Lung (tissue), 12 donors: Measurements from ENCODE around the gene REG3A. TPM values are rescaled to one million over a fixed set of nuclear protein-coding genes. Genes with fewer than 3 reads are reported as not detected.

Source experiments
- ATAC-seq: fragments of 200-7000 bp; cut with Tn5 transposase; one replicate; pipeline ENCODE4 v1.9.1; 2020; ENCODE audit warnings: moderate number of reproducible peaks; ENCODE audit not compliant: insufficient read depth, low FRiP score
- DNase-seq, 3 donors: peaks; one replicate each; pipeline ENCODE4 v3.0.0-alpha.2; 2013 to 2017
- H3K27ac ChIP-seq, 2 donors: one replicate each; pipeline ENCODE4 v1.5.1; 2013; ENCODE audit warnings: mild to moderate bottlenecking in 2 of 2, moderate library complexity in 2 of 2, control low read depth in 1 of 2, inconsistent platforms in 1 of 2, low read depth in 1 of 2, low read length in 1 of 2
- H3K27me3 ChIP-seq, 3 donors: one replicate each; pipeline ENCODE4 v1.5.1; 2013; ENCODE audit warnings: low read length in 2 of 3; ENCODE audit not compliant: control insufficient read depth in 3 of 3, insufficient read depth in 3 of 3
- H3K36me3 ChIP-seq, 4 donors: one replicate each; pipeline ENCODE4 v1.5.1; 2013; ENCODE audit warnings: low read length in 4 of 4, mild to moderate bottlenecking in 1 of 4, moderate library complexity in 1 of 4; ENCODE audit not compliant: control insufficient read depth in 4 of 4, insufficient read depth in 4 of 4
- H3K4me1 ChIP-seq, 5 donors: one replicate each; pipeline ENCODE4 v1.5.1; 2013; ENCODE audit warnings: low read length in 5 of 5, mild to moderate bottlenecking in 2 of 5, moderate library complexity in 1 of 5; ENCODE audit not compliant: control insufficient read depth in 5 of 5, insufficient read depth in 5 of 5
- H3K4me3 ChIP-seq: one replicate; pipeline ENCODE4 v1.5.1; 2013; ENCODE audit warnings: mild to moderate bottlenecking, control low read depth, moderate library complexity
- H3K9ac ChIP-seq, 2 donors: one replicate each; pipeline ENCODE4 v1.5.1; 2013; ENCODE audit warnings: low read length in 2 of 2, control low read depth in 1 of 2; ENCODE audit not compliant: insufficient read depth in 1 of 2
- H3K9me3 ChIP-seq, 4 donors: one replicate each; pipeline ENCODE4 v1.5.1; 2013; ENCODE audit warnings: low read length in 3 of 4, mild to moderate bottlenecking in 1 of 4, moderate library complexity in 1 of 4; ENCODE audit not compliant: control insufficient read depth in 4 of 4, insufficient read depth in 3 of 4
- WGBS, 2 donors: extraction: QIAGEN DNeasy Blood & Tissue Kit; methylation state at CpG; one replicate each; pipeline ENCODE4 v1.1.7; 2013; 5-methylcytosine and 5-hydroxymethylcytosine counted together
- polyA plus RNA-seq, 2 donors: library from polyadenylated mRNA; stranded (reverse); fragments of 200-250 nt; gene quantifications; one replicate each; pipeline ENCODE4 v1.2.1, GENCODE V29; 2013
- total RNA-seq, 2 donors: library from RNA; depleted of rRNA in 1 of 2; stranded (reverse); fragments of >200 nt in 1 of 2; gene quantifications; one replicate each; pipeline ENCODE4 v1.2.1, GENCODE V29; 2014 to 2021
- TF ChIP-seq, protein P1 (sequence below): IDR thresholded peaks from 2 replicates; pipeline ENCODE4 v1.5.1; 2012; ENCODE audit warnings: mild to moderate bottlenecking; ENCODE audit errors: control extremely low read depth, extremely low read depth
- donor health status: control.
- donor health status: control.
- donor health status: Bipolar disorder and iron deficiency.
- donor health status: healthy.
- donor health status: DM: yes; HTN: yes; CAD: no.

REG3A gene
- total and polyA plus RNA-seq, 4 donors = 0.96 TPM; not detected in 3

DNA sequence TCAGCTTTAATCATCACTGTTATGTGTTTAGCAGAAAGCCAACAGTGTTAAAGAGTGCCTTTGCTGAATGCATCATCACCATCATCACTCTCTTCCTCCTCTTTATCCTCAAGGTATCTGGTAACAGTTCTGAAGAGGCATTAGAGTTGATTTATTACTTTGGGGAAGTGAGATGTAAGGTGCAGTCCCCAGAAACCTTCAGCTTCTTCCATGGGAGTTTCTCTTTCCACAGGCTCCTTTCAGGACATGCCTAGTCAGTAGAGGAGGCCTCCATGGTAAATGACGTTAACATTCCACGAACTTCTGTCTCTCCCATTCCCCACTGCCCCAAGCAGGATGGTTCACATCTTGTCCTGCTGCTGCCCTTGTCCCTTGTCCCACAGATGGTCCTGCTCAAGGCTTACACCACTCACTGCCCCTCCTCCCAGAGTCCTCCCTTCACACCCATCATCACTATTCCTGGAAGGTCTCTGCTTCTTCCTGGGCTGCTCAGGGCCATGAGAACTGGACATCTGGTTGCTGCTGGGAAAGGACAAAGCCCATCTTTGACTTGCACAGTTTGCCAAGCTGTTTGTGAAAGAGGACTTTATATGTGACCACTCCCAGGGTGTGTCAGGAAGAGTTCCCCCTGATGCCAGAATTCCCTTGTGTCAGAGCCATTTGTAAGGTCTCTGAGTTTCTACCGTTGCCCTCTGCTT is 44.6 kb downstream of the REG3A start:
- peaks cover 0 to 2% (median 0%) of the 10 kb centered on the region in 4 donors for H3K9me3 ChIP-seq
- DNase-seq = no peak
- ATAC-seq = no peak
- 72 to 79% methylated on average over 3 of the region's 3 CpGs for WGBS, 2 donors
- H3K4me1 ChIP-seq = no peaks in the 10 kb centered on the region
- H3K27me3 ChIP-seq = no peaks in the 10 kb centered on the region
- no peak overlapping the region for H3K9ac ChIP-seq
- H3K27ac ChIP-seq = no peak overlapping the region
- TF ChIP-seq, protein P1, sequence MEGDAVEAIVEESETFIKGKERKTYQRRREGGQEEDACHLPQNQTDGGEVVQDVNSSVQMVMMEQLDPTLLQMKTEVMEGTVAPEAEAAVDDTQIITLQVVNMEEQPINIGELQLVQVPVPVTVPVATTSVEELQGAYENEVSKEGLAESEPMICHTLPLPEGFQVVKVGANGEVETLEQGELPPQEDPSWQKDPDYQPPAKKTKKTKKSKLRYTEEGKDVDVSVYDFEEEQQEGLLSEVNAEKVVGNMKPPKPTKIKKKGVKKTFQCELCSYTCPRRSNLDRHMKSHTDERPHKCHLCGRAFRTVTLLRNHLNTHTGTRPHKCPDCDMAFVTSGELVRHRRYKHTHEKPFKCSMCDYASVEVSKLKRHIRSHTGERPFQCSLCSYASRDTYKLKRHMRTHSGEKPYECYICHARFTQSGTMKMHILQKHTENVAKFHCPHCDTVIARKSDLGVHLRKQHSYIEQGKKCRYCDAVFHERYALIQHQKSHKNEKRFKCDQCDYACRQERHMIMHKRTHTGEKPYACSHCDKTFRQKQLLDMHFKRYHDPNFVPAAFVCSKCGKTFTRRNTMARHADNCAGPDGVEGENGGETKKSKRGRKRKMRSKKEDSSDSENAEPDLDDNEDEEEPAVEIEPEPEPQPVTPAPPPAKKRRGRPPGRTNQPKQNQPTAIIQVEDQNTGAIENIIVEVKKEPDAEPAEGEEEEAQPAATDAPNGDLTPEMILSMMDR = no peak
- H3K4me3 ChIP-seq = no peak overlapping the region
- H3K36me3 ChIP-seq = no peaks in the 10 kb centered on the region

DNA sequence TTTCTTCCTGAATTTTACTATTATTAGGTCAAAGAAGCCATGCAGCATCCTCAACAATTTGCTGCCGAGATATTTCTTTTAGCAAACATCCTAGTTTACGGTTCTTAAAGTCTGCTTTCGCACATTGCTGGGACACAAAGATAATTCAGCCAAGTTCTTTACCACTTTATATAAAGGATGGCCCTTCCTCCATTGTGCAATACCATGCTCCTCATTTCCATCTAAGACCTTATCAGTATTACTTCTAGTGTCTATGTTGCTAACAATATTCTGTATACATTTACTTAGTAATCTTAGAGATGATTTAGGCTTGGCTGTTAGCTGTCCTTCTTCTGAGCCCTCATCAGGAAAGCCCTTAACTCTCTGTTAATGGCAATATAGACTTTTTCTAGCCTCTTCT is 47.3 kb downstream of the REG3A start:
- Histone ChIP-seq H3K9ac (no peak overlapping the region), H3K27ac (no peak overlapping the region), H3K36me3 (no peaks in the 10 kb centered on the region), H3K4me3 (no peak overlapping the region), H3K27me3 (no peaks in the 10 kb centered on the region), H3K4me1 (no peaks in the 10 kb centered on the region), H3K9me3 (peaks cover 0 to 2% (median 0%) of the 10 kb centered on the region in 4 donors)
- ATAC-seq = no peak
- TF ChIP-seq, protein P1 = no peak
- WGBS, 2 donors = 90 to 97% methylated on average over 3 of the region's 3 CpGs
- DNase-seq = no peak

Other genes starting within 250 kb of the REG3A start
- under 1 TPM; 0.43 to 0.58 TPM for gene REG3G, start 134.1 kb downstream of the REG3A start, total RNA-seq
- gene REG3G, start 134.1 kb downstream of the REG3A start, polyA plus RNA-seq = under 1 TPM in 1 of 2 donors, not detected in 1; 0.13 TPM
- gene REG1B, start 71.8 kb downstream of the REG3A start, total RNA-seq = 1 to 10 TPM in 1 of 2 donors, not detected in 1; 4.0 TPM
- gene REG1B, start 71.8 kb downstream of the REG3A start, polyA plus RNA-seq = under 1 TPM; 0.56 to 0.75 TPM
- 1 to 10 TPM in 1 of 2 donors, not detected in 1; 9.2 TPM for gene REG1A, start 39.3 kb downstream of the REG3A start, total RNA-seq
- 1 to 10 TPM; 2.3 to 4.7 TPM for gene REG1A, start 39.3 kb downstream of the REG3A start, polyA plus RNA-seq